Amygdala (tissue), 56 donors: ENCODE data around the gene CMIP.

Source experiments
- DNase-seq, 56 donors: peaks; one replicate each; lab custom pipeline; 2025; lab: John Stamatoyannopoulos, UW

The CMIP gene

DNA sequence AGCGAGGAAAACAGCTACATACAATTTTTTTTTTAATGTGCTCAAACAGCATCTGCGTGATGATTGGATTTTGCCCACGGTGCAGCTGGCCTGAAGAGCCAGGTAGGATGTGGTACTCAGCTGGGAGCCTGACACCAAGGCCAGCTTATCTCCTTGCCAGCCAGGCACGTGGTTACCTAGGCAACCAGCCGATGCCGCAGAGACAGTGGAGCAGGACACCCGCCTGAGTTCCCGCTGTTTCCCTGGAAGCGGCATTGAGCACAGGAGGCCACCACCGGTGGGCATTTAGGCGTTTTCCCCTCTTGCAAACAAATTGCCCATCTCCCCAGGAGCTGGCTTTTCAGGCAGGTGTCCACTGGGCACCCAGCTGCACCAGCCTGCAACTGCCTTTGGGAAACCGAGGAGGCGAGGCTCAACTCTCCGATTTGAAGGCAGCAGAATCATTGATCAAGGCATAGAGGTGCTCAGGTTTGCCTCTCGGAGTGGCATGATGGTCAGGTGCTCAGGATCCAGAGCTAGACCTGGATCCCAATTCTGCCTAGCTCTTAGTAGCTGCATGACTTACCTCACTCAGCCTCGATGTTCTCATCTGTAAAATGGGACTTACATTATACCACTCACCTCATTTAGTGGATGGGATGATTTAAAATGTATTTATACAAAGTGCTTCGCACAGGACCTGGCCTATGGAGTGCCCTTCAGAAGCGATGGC, 196.9 kb downstream of the CMIP start:
- peak in 11 of 56 donors; percentile 6 to 17 (median 13) for DNase-seq

DNA sequence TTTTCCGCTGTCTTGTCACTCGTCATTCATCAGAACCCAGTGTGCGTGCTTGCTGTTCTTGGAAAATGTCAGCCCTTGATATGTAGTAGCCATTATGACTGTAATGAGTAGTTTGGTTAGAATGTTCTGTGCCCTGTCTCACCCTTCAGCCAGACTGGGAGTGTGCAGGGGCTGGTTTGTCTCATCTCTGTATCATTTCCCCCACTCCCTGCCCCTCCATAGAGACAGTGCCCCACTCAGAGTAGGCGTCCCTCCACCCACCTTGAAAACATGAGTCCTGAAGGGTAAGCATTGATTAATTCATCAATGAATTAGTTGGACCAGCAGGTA, 197.5 kb downstream of the CMIP start:
- no peak for DNase-seq

GRCh38 chr16:81642943-81643342, 198.3 kb downstream of the CMIP start:
- DNase-seq, result no peak

GRCh38 chr16:81645266-81645694, 200.7 kb downstream of the CMIP start:
- DNase-seq, result peak in 45 of 56 donors; percentile 17 to 82 (median 47)

- DNase-seq, result no peak
Observed at GRCh38 chr16:81645925-81646324, 201.3 kb downstream of the CMIP start.

GRCh38 chr16:81646561-81646960, 202.0 kb downstream of the CMIP start:
- DNase-seq, result no peak

GRCh38 chr16:81647527-81647926, 202.9 kb downstream of the CMIP start:
- peak in 3 of 56 donors; percentile 7 to 12 (median 9) for DNase-seq

GRCh38 chr16:81649561-81650184, 205.1 kb downstream of the CMIP start:
- DNase-seq, result no peak

DNA sequence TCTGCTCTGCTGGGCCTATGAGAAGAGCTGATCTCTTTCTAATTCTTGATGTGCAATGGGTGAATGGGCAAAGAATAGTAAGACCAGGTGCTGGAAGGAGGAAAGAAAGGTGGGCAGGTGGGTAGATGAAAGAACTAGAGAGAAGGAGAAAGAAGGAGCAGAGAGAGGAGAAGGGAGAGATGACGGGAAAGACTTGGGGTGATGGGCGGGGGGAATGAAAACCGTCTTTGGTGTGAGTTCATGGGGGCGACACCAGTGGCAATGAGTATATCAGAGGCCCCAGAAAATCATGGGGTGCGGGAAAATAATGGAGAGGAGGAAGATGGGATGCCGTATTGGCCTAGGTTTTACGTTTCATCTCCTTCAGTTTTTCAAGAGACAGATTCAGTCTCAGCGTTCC, 205.7 kb downstream of the CMIP start:
- DNase-seq, result no peak

- DNase-seq, result peak in 5 of 56 donors; percentile 12 to 21 (median 20)
Observed at GRCh38 chr16:81650982-81651562, 206.5 kb downstream of the CMIP start.

DNA sequence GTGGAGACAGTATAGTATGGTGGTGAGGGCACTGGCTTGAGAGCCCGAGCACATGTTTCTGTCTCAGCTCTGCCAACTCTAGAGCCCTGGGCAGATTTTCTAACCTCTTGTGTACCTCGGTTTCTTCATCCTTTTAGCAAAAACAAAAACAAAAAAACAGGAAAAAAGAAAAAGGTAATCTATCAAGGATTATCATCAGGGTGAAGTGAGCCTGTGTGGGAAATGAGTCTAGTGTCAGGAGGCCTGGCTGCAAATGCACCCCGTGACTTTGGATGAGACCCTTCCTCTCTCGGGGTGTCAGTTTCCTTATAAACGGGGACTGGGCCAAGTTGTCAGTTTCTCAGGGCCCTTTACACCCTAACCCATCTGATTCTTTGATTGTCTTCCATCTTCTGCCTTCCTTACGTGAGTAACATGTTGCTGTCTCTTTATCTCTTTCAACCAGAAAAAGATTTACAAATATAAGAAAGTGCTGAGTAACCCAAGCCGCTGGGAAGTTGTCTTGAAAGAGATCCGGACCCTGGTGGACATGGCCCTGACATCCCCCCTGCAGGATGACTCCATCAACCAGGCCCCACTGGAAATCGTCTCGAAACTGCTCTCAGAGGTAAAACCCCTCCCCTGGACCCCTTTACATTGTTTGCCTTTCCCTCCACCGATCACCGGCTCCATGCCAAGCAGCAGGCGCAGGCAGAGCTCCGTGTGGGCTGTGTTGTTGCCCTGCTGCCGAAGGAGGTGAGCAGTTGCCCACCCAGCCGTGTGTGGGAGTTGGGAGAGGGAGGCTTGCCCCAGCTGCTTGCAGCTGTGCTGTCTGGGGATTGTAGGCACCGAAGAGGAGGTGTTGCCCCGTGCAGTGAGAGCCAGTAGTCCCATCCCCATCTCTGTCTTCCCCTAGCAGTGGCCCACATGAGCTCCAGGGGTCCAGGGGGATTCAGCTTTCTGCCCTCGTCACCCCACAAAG, 207.4 kb downstream of the CMIP start:
- peak in 1 of 56 donors; percentile 8 for DNase-seq

GRCh38 chr16:81652798-81653505, 208.3 kb downstream of the CMIP start:
- DNase-seq, result no peak

DNA sequence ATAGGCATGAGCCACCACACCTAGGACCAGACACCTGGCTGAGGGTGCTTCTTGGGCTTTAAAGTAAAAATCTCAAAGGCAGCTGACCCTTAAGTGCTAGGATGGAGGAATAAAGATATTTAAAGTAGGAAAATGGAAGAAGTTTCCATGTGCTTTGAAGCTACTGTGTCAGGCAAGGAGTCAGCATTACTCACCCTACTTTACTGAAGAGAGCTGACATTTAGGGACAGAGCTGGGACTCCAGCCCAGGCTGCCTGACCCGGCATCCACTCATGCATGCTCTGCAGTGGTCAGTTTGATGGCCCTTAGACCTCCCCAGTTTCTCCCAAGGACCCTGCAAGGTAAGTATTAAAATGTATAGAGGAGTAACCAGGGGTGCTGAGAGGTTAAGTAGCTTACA, 209.7 kb downstream of the CMIP start:
- no peak for DNase-seq

DNA sequence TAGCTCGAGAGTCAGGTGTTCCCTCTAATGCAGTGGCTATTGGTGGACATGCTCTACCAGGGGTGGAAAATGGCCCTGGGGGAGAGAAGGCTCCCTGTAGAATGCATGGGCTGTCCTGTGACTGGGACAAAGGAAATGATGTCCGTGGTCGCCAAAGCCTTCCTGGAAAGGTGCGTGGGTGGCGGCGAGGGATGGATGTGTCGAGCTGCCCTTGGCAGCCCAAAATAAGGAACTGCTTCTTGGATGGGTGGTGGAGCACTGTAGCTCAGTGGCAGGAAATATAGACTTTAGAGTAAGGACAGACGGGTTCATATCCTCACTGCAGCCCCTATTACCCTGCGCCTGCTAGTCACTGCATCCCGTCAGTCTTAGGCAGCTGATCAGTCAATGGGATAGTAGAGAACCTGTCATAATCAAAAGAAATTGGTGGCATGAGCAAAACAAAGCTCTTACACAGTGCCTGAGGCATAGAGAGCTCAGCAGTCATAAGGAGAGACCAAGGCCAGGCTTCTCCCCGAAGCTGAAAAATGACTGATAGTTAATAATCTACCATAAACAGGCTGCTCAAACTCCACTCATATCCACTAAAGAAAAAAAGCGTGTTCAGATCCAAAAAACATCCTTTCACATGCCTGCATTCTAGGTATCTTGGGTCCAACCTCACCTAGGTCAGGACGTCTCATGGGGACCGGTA, 211.0 kb downstream of the CMIP start:
- no peak for DNase-seq

DNA sequence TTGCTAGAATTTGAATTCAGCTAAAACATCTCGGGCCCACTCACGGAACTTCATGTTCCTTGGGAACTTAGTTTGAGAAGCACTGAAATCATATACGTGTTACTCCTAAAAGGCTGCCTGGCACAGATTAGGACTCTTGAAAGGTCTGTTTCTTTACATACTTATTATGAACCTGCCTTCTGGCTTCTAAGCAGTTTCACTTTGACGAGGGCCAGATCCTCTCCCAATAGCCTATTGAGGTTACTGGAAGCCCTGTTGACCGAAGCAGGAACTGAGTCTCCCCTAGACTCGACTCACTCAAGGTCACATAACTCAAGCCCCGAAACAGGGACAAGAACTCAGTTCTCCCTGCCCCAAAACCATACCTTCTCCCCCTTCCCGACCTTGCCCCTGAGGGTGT, 212.6 kb downstream of the CMIP start:
- no peak for DNase-seq

DNA sequence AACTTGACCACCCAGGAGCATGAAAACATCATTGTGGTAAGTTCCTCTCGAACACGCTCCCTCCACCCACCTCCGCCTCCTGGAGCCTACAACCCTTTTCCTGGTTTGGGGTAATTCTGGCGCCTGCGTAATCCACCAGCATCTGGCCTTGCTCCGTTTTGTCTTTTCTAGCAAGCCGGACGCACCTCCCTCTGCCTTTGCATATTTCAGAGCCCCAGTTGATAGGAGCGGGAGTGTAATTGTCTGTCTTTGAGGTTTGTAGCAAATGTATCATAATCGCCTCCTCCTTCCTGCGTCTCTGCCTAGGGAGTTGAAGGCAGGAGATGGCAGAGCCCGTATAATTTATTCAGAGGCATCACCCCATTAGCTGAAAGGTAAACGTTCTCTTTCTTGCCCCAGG, 213.2 kb downstream of the CMIP start:
- peak in 5 of 56 donors; percentile 9 to 23 (median 15) for DNase-seq

DNA sequence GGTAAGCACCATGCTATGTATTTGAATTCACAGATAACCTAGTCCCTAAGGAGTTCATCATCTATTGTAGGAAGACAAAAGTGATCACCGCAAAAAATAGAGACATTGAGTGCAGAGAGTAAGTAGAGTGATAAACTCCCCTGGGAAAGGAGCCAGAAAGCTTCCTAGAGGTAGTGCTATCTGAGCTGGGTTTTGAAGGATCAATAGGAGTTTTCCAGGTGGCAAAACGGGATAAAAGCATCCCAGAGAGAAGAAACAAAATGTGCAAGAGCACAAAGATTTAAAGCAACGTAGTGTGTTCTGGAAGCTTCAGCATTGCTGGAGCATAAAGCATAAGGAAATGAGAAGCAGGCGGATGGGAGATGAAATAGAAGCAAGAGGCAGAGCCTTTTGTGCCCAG, 213.8 kb downstream of the CMIP start:
- DNase-seq, result no peak

DNA sequence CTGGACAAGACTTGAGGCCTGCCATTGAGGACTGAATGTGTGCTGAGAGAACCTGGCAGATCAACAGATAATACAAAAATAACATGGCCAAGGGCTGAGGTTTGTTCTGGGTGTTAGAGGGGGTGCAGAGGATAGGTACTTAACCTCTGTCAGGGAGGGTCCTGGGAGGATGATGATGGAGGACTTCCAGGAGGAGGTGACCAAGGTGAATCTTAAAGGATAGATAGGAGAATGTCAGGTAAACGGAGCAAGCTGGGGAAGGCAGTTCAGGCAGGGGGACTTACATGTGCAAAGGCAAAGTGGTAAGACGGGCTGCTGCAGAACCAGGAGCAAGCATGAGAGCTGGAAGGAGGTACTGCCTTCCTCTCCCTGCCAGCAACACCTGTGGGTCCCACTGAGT, 214.6 kb downstream of the CMIP start:
- DNase-seq, result no peak

- peak in 3 of 56 donors; percentile 2 to 15 (median 10) for DNase-seq
Observed at GRCh38 chr16:81661082-81661481, 216.5 kb downstream of the CMIP start.

GRCh38 chr16:81664153-81664552, 219.5 kb downstream of the CMIP start:
- DNase-seq, result no peak
